ENCODE results near the gene LSM14B. TPM values are rescaled to one million over a fixed set of nuclear protein-coding genes. Genes with fewer than 3 reads are reported as not detected.

The LSM14B gene
- 72.5 and 80.2 TPM in 2 replicates for total RNA-seq (2021)
- percentile 79 among the genes with signal in this experiment for Bru-seq, nascent RNA
- BruChase-seq, experiment 1, labeled RNA remaining after a 2-hour chase, result percentile 91 among the genes with signal in this experiment
- BruChase-seq, experiment 2, labeled RNA remaining after a 6-hour chase, result percentile 91 among the genes with signal in this experiment
- long read RNA-seq, partial matches to known transcripts, result 0 of 11 reads
- long read RNA-seq, other reads (novel, unspliced or antisense), result 11 of 11 reads

- intact Hi-C loops (cut with micrococcal nuclease; ENCODE audit: unreplicated experiment), result loop anchor here (2.0 kb wide), 1 partner anchor 55 kb away; no protein-coding TSS in a partner anchor
- no peak for TF ChIP-seq EZH2 (IDR thresholded peaks at IDR 0.05; ENCODE audit: borderline replicate concordance, low read depth, low read length, poor library complexity, severe bottlenecking)
- no peak for TF ChIP-seq CTCF (conservative IDR thresholded peaks at IDR 0.05; ENCODE audit: low read depth, low read length)
- peaks cover 17% of the 10 kb centered on the region for H3K4me1 ChIP-seq (ENCODE audit: insufficient read depth, low read length, poor library complexity, severe bottlenecking)
- DNase-seq (ENCODE audit: low spot score), result peak; percentile 98
- H3K36me3 ChIP-seq (ENCODE audit: insufficient read depth, low read length, poor library complexity, severe bottlenecking), result peaks cover 32% of the 10 kb centered on the region
- BruUV-seq (replicated peaks), result no TSS peak
- ChIA-PET POLR2A (ENCODE audit: low non-redundant PET) (interaction anchor here (0.9 to 1.2 kb wide), 2 partner anchors 20 to 56 kb away, joined by 3 read pairs; partner anchors contain the start of gene TAF4), CTCF (interaction anchor here (0.6 kb wide), 1 partner anchor 101 kb away, joined by 4 read pairs; no protein-coding TSS in a partner anchor)
- H3K27ac ChIP-seq (ENCODE audit: low read depth, low read length, poor library complexity, severe bottlenecking), result peak within 1 kb of the TSS; percentile 92
- H3K9me3 ChIP-seq (ENCODE audit: low read depth, low read length, poor library complexity, severe bottlenecking), result no peaks in the 10 kb centered on the region
- peak within 1 kb of the TSS; percentile 89 for H3K4me3 ChIP-seq (ENCODE audit: low read depth, low read length, poor library complexity, severe bottlenecking)
- no peaks in the 10 kb centered on the region for H3K27me3 ChIP-seq (replicated peaks; ENCODE audit: insufficient read depth, low read depth, low read length, poor library complexity)
These were observed at the start of gene LSM14B for GRCh38 chr20:62121776-62122653. Gene LSM14B, plus strand, starts transcription at chr20:62122475. Its CDS starts 192 bp downstream, at chr20:62122667.

GRCh38 chr20:62073323-62073722 is 49.0 kb upstream of the LSM14B start:
- Histone ChIP-seq H3K4me1 (ENCODE audit: insufficient read depth, low read length, poor library complexity, severe bottlenecking) (no peaks in the 10 kb centered on the region), H3K27ac (ENCODE audit: low read depth, low read length, poor library complexity, severe bottlenecking) (no peak overlapping the region), H3K36me3 (ENCODE audit: insufficient read depth, low read length, poor library complexity, severe bottlenecking) (no peaks in the 10 kb centered on the region), H3K9me3 (ENCODE audit: low read depth, low read length, poor library complexity, severe bottlenecking) (peaks cover 24% of the 10 kb centered on the region), H3K27me3 (replicated peaks; ENCODE audit: insufficient read depth, low read depth, low read length, poor library complexity) (no peaks in the 10 kb centered on the region), H3K4me3 (ENCODE audit: low read depth, low read length, poor library complexity, severe bottlenecking) (no peak overlapping the region)
- ChIA-PET CTCF (no interaction called here), POLR2A (ENCODE audit: low non-redundant PET) (no interaction called here)
- TF ChIP-seq CTCF (conservative IDR thresholded peaks at IDR 0.05; ENCODE audit: low read depth, low read length), result no peak
- TF ChIP-seq EZH2 (IDR thresholded peaks at IDR 0.05; ENCODE audit: borderline replicate concordance, low read depth, low read length, poor library complexity, severe bottlenecking), result no peak
- intact Hi-C loops (cut with micrococcal nuclease; ENCODE audit: unreplicated experiment), result no loop called here
- DNase-seq (ENCODE audit: low spot score), result no peak
- no TSS peak for BruUV-seq (replicated peaks)

- CTCF ChIA-PET, result no interaction called here
- POLR2A ChIA-PET (ENCODE audit: low non-redundant PET), result no interaction called here
- H3K27me3 ChIP-seq (replicated peaks; ENCODE audit: insufficient read depth, low read depth, low read length, poor library complexity), result no peaks in the 10 kb centered on the region
- no TSS peak for BruUV-seq (replicated peaks)
- intact Hi-C loops (cut with micrococcal nuclease; ENCODE audit: unreplicated experiment), result no loop called here
- DNase-seq (ENCODE audit: low spot score), result no peak
- H3K36me3 ChIP-seq (ENCODE audit: insufficient read depth, low read length, poor library complexity, severe bottlenecking), result no peaks in the 10 kb centered on the region
- no peak overlapping the region for H3K4me3 ChIP-seq (ENCODE audit: low read depth, low read length, poor library complexity, severe bottlenecking)
- H3K27ac ChIP-seq (ENCODE audit: low read depth, low read length, poor library complexity, severe bottlenecking), result no peak overlapping the region
- no peak for TF ChIP-seq EZH2 (IDR thresholded peaks at IDR 0.05; ENCODE audit: borderline replicate concordance, low read depth, low read length, poor library complexity, severe bottlenecking)
- peaks cover 22% of the 10 kb centered on the region for H3K9me3 ChIP-seq (ENCODE audit: low read depth, low read length, poor library complexity, severe bottlenecking)
- no peaks in the 10 kb centered on the region for H3K4me1 ChIP-seq (ENCODE audit: insufficient read depth, low read length, poor library complexity, severe bottlenecking)
These were observed 43.1 kb upstream of the LSM14B start for GRCh38 chr20:62079166-62079565.
